ENCODE measurements around the gene LARP4. TPM values are rescaled to one million over a fixed set of nuclear protein-coding genes. Genes with fewer than 3 reads are reported as not detected.

The LARP4 gene
- total RNA-seq, 1 donor = 37.6 TPM

GRCh38 chr12:50400104-50400637 is 514 bp upstream of the LARP4 start:
- H3K79me2 ChIP-seq (ENCODE audit: insufficient read depth, low read length) = peaks cover 44% of the 10 kb centered on the region
- H3K4me2 ChIP-seq (ENCODE audit: insufficient read depth, low read length) = peak overlapping the region; percentile 87
- no peak for DNase-seq (ENCODE audit: insufficient read length, low spot score, missing footprints)
- no peaks in the 10 kb centered on the region for H3K36me3 ChIP-seq (ENCODE audit: insufficient read depth, low read length)
- H2AFZ ChIP-seq (ENCODE audit: low read length) = peak overlapping the region; percentile 91
- peak overlapping the region; percentile 83 for H3K27ac ChIP-seq (ENCODE audit: low read depth, low read length)
- H3K27me3 ChIP-seq (ENCODE audit: insufficient read depth, low read length) = no peaks in the 10 kb centered on the region
- peak overlapping the region; percentile 99 for H3K4me3 ChIP-seq (ENCODE audit: insufficient read depth, low read length)
- no peaks in the 10 kb centered on the region for H3K9me3 ChIP-seq (ENCODE audit: low read depth, low read length)
- no peak for TF ChIP-seq CTCF (IDR thresholded peaks at IDR 0.05; ENCODE audit: extremely low read depth, low read depth, low read length)
- H4K20me1 ChIP-seq (ENCODE audit: insufficient read depth, low read length) = peaks cover 12% of the 10 kb centered on the region
- peaks cover 25% of the 10 kb centered on the region for H3K4me1 ChIP-seq (ENCODE audit: insufficient read depth, low read length)

- H2AFZ ChIP-seq (ENCODE audit: low read length) = peak overlapping the region; percentile 91
- H3K4me2 ChIP-seq (ENCODE audit: insufficient read depth, low read length) = peak overlapping the region; percentile 87
- H3K9me3 ChIP-seq (ENCODE audit: low read depth, low read length) = no peaks in the 10 kb centered on the region
- peaks cover 25% of the 10 kb centered on the region for H3K4me1 ChIP-seq (ENCODE audit: insufficient read depth, low read length)
- peak; percentile 39 for DNase-seq (ENCODE audit: insufficient read length, low spot score, missing footprints)
- no peaks in the 10 kb centered on the region for H3K27me3 ChIP-seq (ENCODE audit: insufficient read depth, low read length)
- peak overlapping the region; percentile 83 for H3K27ac ChIP-seq (ENCODE audit: low read depth, low read length)
- peaks cover 58% of the 10 kb centered on the region for H3K79me2 ChIP-seq (ENCODE audit: insufficient read depth, low read length)
- peak overlapping the region; percentile 99 for H3K4me3 ChIP-seq (ENCODE audit: insufficient read depth, low read length)
- no peaks in the 10 kb centered on the region for H3K36me3 ChIP-seq (ENCODE audit: insufficient read depth, low read length)
- peaks cover 19% of the 10 kb centered on the region for H4K20me1 ChIP-seq (ENCODE audit: insufficient read depth, low read length)
- TF ChIP-seq CTCF (IDR thresholded peaks at IDR 0.05; ENCODE audit: extremely low read depth, low read depth, low read length) = no peak
Measured at GRCh38 chr12:50401500-50402081, 906 bp downstream of the LARP4 start.

GRCh38 chr12:50402264-50403000 is 1.7 kb downstream of the LARP4 start:
- no peaks in the 10 kb centered on the region for H3K9me3 ChIP-seq (ENCODE audit: low read depth, low read length)
- peak; percentile 36 for DNase-seq (ENCODE audit: insufficient read length, low spot score, missing footprints)

More at GRCh38 chr12:50402264-50403000, 1.7 kb downstream of the LARP4 start:
- peaks cover 67% of the 10 kb centered on the region for H3K79me2 ChIP-seq (ENCODE audit: insufficient read depth, low read length)
- H3K27ac ChIP-seq (ENCODE audit: low read depth, low read length) = peak overlapping the region; percentile 83
- H2AFZ ChIP-seq (ENCODE audit: low read length) = no peak overlapping the region
- H3K4me2 ChIP-seq (ENCODE audit: insufficient read depth, low read length) = peak overlapping the region; percentile 87
- H3K4me1 ChIP-seq (ENCODE audit: insufficient read depth, low read length) = peaks cover 22% of the 10 kb centered on the region
- H4K20me1 ChIP-seq (ENCODE audit: insufficient read depth, low read length) = peaks cover 19% of the 10 kb centered on the region
- H3K36me3 ChIP-seq (ENCODE audit: insufficient read depth, low read length) = no peaks in the 10 kb centered on the region
- H3K27me3 ChIP-seq (ENCODE audit: insufficient read depth, low read length) = no peaks in the 10 kb centered on the region
- peak overlapping the region; percentile 99 for H3K4me3 ChIP-seq (ENCODE audit: insufficient read depth, low read length)
- no peak for TF ChIP-seq CTCF (IDR thresholded peaks at IDR 0.05; ENCODE audit: extremely low read depth, low read depth, low read length)

All from osteoblast (primary cell).